GM18868 (cell line): ENCODE results near the gene SAMD1.

Experiments
- ATAC-seq: cut with Tn5 transposase; IDR thresholded peaks from one replicate; pipeline ENCODE4 v1.9.1; 2021; ENCODE audit warnings: mild to moderate bottlenecking, moderate library complexity; ENCODE audit not compliant: unreplicated experiment

SAMD1 gene

DNA sequence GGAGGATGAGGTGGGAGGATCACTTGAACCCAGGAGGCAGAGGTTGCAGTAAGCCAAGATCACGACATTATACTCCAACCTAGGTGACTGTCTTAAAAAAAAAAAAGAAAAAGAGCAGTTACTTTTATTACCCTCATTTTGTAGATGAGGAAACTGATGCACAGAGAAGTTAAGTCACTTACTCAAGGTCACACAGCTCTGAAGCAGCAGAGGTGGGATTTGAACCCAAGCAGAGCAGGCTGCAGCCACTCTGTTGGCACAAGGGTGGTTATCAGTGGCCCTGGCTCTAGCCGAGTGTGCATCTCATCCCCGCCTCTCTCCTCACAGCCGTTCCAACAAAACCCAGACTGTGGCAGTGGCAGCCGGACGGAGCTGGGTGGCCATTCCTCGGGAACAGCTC, 51.4 kb downstream of the SAMD1 start:
- no peak for ATAC-seq
